SK-N-MC (cell line): Measurements from ENCODE around the gene RNF213.

Experiments
- DNase-seq: peaks from one replicate; pipeline ENCODE4 v3.0.0-alpha.2; 2011; ENCODE audit warnings: low read depth, low spot score
- H3K27ac ChIP-seq: fragments of 200-600 bp; sonication (generic); 2 replicates; pipeline ENCODE4 v1.5.1; 2016; ENCODE audit warnings: mixed run types
- H3K36me3 ChIP-seq: fragments of 200-600 bp; sonication (generic); 2 replicates; pipeline ENCODE4 v1.6.1; 2017; ENCODE audit warnings: antibody characterized with exemption, low read length, mixed read lengths; ENCODE audit not compliant: insufficient read depth
- H3K4me3 ChIP-seq: fragments of 200-600 bp; sonication (generic); 2 replicates; pipeline ENCODE4 v1.5.1; 2016
- H3K9ac ChIP-seq: fragments of 200-600 bp; sonication (generic); 2 replicates; pipeline ENCODE4 v1.8.0; 2017; ENCODE audit warnings: mixed run types, mixed read lengths; ENCODE audit not compliant: insufficient read length
- H3K9me3 ChIP-seq: fragments of 200-600 bp; sonication (generic); 2 replicates; pipeline ENCODE4 v1.6.1; 2017; ENCODE audit warnings: low read depth, mild to moderate bottlenecking, antibody characterized with exemption, low read length, moderate library complexity, mixed read lengths
- EZH2 ChIP-seq: fragments of 200-600 bp; sonication (generic); IDR thresholded peaks from one replicate; pipeline ENCODE4 v1.6.1; 2017; ENCODE audit warnings: antibody characterized with exemption
- FOXP2 ChIP-seq: optimal IDR thresholded peaks from 2 replicates; pipeline ENCODE3; 2011; ENCODE audit warnings: mild to moderate bottlenecking, moderate library complexity; ENCODE audit not compliant: insufficient read depth; ENCODE audit errors: extremely low read length, control extremely low read depth
- POLR2AphosphoS5 ChIP-seq: IDR thresholded peaks from 2 replicates; pipeline ENCODE4 v1.6.1; 2012; ENCODE audit warnings: mild to moderate bottlenecking, low read depth, low read length, borderline replicate concordance

The RNF213 gene

DNA sequence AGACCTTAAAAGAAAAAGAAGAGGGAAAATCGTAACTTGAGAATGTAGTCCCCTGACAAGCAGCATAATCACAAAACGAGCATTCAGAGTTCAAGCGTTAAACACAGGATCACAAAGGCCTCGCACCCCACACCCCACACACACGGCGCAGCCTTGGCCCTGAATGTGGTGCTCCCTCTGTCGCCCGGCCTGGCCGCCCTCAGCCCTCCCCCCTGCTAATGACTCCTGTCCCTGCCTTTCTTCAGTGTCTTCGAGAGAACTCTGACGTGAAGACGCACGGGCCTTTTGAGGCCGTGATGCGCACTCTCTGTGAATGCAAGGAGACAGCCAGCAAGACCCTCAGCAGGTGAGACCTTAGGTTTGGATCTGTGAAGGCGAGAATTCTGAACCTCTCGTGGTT is 106.9 kb downstream of the RNF213 start:
- Histone ChIP-seq H3K4me3 (no peak overlapping the region), H3K9me3 (no peaks in the 10 kb centered on the region), H3K36me3 (peaks cover 13% of the 10 kb centered on the region; the same call in 1 of the 2 replicates), H3K9ac (no peak overlapping the region), H3K27ac (no peak overlapping the region)
- no peak for DNase-seq
- TF ChIP-seq POLR2AphosphoS5, result no peak
- no peak for TF ChIP-seq EZH2
- TF ChIP-seq FOXP2, result no peak

DNA sequence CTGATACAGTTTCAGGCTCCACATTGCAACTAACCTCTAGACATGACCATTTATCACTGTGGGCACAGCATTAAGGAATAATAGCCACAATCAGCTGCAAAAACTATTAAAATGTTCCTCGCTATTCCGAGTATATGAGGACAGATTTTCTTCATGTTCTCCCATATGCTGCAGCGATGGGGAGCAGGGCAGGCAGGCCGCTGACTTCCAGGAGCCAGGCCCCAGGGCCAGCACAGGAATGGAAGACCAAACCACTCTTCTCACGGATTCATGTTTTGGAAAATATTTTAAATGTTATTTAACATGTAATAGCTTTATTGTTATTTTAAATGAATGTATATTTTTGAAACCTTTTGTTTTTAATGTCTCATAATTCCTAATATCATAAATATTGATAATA is 110.5 kb downstream of the RNF213 start:
- DNase-seq, result no peak
- no peak overlapping the region for H3K9ac ChIP-seq

DNA sequence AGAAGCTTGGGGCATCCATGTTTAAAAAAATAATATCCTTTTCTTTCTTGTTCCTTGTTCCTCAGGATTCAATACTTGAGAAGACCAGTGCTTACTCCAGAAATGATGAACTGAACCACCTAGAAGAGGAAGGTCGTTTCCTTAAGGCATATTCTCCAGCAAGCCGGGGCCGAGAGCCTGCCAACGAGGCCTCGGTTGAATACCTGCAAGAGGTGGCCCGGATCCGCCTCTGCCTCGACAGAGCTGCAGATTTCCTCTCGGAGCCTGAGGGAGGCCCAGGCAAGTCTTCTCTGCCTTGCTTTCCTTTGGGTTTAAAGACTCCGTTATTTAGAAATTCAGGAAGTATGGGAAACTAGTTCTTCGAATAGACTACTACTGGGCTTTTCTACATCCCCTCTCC is 111.8 kb downstream of the RNF213 start:
- Histone ChIP-seq H3K36me3 (peaks cover 29% of the 10 kb centered on the region; the same call in 1 of the 2 replicates), H3K27ac (no peak overlapping the region), H3K9me3 (no peaks in the 10 kb centered on the region), H3K4me3 (no peak overlapping the region), H3K9ac (no peak overlapping the region)
- DNase-seq, result no peak
- TF ChIP-seq POLR2AphosphoS5, result no peak

More for the DNA sequence above, 110.5 kb downstream of the RNF213 start:
- TF ChIP-seq FOXP2 (no peak), EZH2 (no peak), POLR2AphosphoS5 (no peak)
- H3K27ac ChIP-seq, result no peak overlapping the region
- peaks cover 19% of the 10 kb centered on the region; the same call in 1 of the 2 replicates for H3K36me3 ChIP-seq
- H3K4me3 ChIP-seq, result no peak overlapping the region
- H3K9me3 ChIP-seq, result no peaks in the 10 kb centered on the region

DNA sequence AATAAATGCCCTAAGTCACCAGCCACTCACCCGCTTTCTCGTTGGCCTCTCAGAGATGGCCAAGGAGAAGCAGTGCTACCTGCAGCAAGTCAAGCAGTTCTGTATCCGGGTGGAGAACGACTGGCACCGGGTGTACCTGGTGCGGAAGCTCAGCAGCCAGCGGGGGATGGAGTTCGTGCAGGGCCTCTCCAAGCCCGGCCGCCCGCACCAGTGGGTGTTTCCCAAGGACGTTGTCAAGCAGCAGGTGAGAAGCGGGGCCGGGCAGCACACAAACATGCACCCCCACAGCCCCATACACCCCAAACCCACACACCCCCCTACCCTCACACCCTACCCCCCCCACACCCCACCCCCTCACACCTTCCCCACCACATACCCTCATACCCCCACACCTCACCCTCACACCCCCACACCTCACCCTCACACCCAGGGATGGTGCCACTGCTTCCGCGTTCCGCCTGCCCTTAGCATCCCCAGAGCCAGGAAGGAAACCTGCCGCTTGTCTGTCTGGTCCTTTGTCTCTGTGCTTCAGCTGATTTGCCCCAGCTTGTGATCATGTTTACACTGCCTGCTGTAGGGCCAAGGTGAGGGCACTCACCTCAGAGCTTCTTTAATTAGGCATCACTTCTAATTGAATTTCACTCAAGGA is 112.4 kb downstream of the RNF213 start:
- TF ChIP-seq FOXP2, result no peak
- no peak for TF ChIP-seq EZH2
- no peak for TF ChIP-seq POLR2AphosphoS5
- no peak overlapping the region for H3K4me3 ChIP-seq

DNA sequence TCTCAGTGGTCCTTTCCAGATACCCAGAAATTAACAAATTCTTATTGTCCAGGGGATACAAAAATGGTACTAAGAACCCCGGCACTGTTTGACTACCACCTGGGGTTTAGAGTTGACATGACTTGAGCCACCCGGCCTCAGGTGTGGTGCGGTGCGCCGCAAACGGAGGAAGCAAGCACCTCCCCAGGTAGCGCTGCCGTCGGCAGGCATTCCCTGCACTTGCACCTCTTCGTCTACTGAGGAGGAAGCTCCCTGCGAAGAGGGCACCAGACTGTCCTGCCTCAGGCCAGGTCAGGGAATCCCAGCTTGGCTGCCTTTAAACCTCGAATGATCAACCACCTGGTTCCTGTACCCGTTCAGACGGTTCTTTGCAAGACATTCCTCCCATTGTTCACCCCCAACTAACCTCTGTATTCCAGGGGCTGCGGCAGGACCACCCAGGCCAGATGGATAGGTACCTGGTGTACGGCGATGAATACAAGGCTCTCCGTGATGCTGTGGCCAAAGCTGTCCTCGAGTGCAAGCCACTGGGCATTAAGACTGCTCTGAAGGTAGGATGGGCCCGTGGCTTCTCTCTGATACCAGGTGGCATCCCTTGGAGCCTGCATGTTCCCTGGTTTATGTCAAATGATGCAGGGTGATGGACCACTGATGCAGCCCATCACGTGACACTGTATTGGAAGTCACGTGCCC is 113.5 kb downstream of the RNF213 start:
- Histone ChIP-seq H3K27ac (no peak overlapping the region), H3K4me3 (no peak overlapping the region), H3K9ac (no peak overlapping the region), H3K36me3 (peaks cover 34% of the 10 kb centered on the region; the same call in 1 of the 2 replicates), H3K9me3 (no peaks in the 10 kb centered on the region)
- TF ChIP-seq EZH2, result no peak
- DNase-seq, result no peak

More for the DNA sequence above, 112.4 kb downstream of the RNF213 start:
- Histone ChIP-seq H3K27ac (no peak overlapping the region), H3K9me3 (no peaks in the 10 kb centered on the region), H3K36me3 (peaks cover 34% of the 10 kb centered on the region; the same call in 1 of the 2 replicates), H3K9ac (no peak overlapping the region)
- no peak for DNase-seq

DNA sequence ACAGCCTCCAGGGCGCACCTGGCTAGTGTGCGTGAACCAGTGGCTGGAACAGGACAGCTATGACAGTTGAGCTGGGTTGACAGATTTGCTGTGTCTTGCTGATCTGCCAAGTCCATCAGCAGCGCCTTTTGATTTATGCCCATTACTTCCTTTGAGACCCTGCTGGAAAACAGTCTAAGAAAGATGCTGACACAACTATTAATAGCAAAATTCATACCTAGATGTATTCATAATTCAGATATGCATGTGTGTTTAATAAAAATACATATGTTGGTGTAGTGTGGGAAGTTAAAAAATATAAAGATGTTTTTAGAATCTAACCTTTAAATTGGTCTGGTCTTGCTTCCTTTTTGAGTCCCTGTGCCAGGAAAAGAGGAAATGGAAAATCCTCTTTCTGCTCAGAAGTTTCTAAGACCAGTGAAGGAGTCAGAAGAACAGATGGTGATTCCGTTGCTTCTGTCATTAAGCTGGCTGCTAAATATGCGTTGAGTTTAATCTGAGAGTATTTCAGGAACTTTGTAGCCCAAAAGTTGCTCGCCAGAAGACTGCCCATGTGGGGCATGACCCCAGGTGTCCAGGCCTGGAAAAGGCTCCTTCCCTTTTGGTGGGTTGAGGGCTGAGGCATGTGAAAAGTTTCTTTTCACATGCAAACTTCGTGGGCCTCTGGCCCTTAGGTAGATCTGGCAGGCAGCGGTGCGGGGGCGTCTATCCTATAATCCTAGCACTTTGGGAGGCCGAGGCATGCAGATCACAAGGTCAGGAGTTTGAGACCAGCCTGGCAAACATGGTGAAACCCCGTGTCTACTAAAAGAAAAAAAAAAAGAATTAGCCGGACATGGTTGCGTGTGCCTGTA is 114.3 kb downstream of the RNF213 start:
- Histone ChIP-seq H3K9ac (no peak overlapping the region), H3K27ac (no peak overlapping the region), H3K4me3 (no peak overlapping the region), H3K9me3 (no peaks in the 10 kb centered on the region), H3K36me3 (peaks cover 29% of the 10 kb centered on the region; the same call in 1 of the 2 replicates)
- no peak for TF ChIP-seq FOXP2
- no peak for TF ChIP-seq EZH2
- no peak for TF ChIP-seq POLR2AphosphoS5
- DNase-seq, result no peak

DNA sequence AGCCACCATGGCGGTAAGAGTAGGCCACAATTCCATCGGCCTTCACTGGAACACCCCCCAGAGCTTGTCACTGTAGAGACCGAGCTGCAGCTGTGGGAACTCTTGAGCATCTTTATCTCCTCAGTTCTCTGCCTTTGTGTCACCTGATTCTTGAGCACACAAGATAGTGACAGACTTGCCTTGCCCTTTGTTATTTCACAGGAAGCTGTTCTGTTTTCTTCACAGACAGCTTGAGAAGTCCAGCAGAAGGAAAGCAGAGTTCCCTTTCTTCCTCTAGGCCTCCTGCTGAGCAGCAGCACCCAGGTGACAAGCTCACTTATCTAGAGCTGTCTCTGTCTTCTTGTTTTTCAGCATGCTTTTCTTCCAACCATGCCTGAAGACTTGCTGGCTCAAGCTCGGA is 115.9 kb downstream of the RNF213 start:
- H3K4me3 ChIP-seq, result no peak overlapping the region
- peaks cover 32% of the 10 kb centered on the region; the same call in 1 of the 2 replicates for H3K36me3 ChIP-seq
- no peak overlapping the region for H3K9ac ChIP-seq
- DNase-seq, result no peak
- no peak for TF ChIP-seq EZH2
- TF ChIP-seq POLR2AphosphoS5, result no peak
- TF ChIP-seq FOXP2, result no peak
- H3K9me3 ChIP-seq, result no peaks in the 10 kb centered on the region
- no peak overlapping the region for H3K27ac ChIP-seq

DNA sequence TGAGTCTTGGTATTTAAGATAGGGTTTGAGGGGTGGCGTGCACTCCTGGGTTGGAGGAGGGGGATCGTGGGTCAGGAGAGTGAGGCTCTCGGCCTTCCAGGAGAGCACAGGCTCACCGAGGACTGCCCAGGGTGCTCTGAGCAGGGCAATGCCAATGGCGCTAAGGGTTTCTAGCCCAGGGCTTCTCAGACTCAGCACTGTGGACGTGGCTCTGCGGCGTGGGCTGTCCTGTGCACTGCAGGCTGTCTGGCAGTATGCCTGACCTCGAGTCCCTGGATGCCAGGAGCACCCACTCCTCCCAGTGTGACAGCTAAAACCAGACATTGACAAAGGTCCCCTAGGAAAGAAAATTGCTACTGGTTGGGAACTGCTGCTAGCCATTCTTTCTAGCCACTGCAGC is 117.1 kb downstream of the RNF213 start:
- Histone ChIP-seq H3K9me3 (no peaks in the 10 kb centered on the region), H3K36me3 (peaks cover 36% of the 10 kb centered on the region; the same call in 1 of the 2 replicates), H3K4me3 (no peak overlapping the region), H3K9ac (no peak overlapping the region), H3K27ac (no peak overlapping the region)
- no peak for TF ChIP-seq POLR2AphosphoS5
- TF ChIP-seq EZH2, result no peak
- no peak for TF ChIP-seq FOXP2
- DNase-seq, result no peak

DNA sequence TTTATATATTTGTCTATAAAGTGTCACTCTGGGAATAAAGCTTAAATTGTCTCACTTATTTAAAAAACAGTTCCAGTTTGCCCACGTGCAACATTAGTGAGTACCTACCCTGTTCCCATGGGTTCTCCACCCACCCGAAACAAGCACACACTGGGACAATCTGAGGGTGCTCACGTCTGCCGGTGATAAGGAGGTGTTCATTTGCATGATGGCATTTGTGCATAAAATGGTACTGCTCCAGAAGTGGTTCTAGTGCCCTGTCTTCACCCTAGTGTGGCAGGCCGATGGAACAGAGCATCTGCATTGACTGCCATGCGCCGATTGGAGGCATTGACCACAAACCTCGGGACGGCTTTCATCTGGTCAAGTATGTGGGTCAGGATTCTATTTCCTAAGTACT is 118.7 kb downstream of the RNF213 start:
- Histone ChIP-seq H3K9ac (no peak overlapping the region), H3K27ac (no peak overlapping the region), H3K4me3 (no peak overlapping the region), H3K36me3 (peaks cover 34% of the 10 kb centered on the region; the same call in 1 of the 2 replicates), H3K9me3 (no peaks in the 10 kb centered on the region)
- TF ChIP-seq POLR2AphosphoS5 (no peak), EZH2 (no peak), FOXP2 (no peak)
- DNase-seq, result no peak
